HG03103 (cell line): Measurements from ENCODE around the gene ARFGAP1.

Source experiments
- ATAC-seq: cut with Tn5 transposase; IDR thresholded peaks from one replicate; pipeline ENCODE4 v1.9.1; 2021; ENCODE audit warnings: low read depth; ENCODE audit not compliant: unreplicated experiment

The ARFGAP1 gene

DNA sequence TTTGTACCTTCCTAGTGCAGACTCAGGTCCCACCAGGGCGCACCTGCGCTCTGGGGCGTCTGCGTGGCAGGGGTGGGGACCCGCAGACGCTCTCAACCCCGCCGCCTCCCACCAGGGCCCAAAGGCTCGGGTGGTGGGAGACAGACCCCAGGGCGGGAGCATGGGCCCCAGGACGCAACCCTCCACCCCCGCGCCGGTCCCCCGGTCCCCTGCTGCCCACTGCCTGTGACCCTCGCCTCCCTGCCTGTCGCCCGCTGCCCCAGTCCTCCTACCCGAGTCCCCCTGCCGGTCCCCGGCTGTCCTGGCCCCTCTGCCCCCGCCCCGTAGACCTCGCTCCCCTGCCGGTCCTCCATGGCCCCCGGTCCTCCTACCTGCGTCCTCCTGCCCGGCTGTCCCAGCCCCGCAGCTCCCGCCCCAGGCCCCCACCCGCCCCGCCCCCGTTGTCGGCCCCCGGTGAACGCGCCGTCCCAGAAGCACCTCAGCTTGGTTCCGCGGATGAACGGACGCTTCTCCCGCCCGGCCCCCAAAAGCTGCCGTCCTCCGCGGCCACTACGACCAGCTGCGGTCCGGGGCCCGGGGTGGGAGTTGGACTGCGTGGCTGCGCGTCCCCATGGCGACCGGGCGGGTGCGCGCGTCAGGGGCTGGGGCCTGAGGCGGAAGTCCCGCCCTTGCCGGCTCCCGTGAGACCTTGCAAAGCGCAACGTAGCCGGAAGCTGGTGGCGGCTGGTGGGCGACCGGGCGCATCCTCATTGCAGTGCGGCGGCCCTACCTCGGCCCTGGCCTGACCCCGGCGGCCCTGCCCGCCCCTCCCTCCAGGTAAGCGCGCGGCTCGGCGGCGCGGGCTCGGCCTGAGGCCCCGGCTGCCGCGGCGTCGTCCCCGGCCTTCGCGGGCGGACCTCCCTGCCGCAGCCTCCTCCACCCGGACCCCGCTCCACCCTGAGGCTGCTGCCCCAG lies at the start of gene ARFGAP1:
Gene ARFGAP1 (plus strand): TSS at position 709 of the 954 bp plus-strand sequence. CDS start 2,768 bp downstream, outside the sequence.
- ATAC-seq: peak; percentile 82

DNA sequence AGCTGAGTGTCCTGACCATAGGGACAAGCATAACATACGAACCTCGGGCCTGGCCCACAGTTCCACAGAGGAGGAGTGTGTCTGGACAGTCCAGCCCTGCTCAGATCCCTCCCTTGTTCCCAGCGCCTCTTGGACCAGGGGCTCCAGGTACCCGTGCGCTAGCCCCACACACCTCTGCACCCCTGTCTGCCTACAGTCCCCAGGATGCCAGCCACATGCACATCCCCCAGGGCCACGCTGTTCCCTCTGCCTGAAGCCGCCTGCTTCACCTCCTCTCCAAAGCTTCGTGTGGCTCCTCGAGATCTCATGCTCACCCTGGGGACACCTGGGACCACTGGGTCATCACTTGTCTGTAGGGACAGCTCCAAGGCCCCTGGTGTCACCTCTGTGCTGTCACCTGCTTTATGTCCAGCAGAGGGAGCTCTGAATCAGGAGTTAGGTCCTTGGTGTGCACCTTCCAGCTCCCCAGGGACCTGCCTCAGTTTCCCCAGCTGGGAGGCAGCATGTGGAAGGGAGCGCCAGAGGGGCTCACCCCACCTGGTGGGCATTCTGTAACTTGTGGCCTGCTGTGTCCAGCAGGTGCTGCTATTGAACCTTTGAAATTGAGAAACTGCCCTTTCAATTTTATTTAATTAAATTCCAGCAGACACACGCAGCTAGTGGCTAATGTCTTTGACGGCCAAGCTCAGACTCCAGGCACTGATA lies 49.3 kb upstream of the ARFGAP1 start:
- ATAC-seq: no peak

DNA sequence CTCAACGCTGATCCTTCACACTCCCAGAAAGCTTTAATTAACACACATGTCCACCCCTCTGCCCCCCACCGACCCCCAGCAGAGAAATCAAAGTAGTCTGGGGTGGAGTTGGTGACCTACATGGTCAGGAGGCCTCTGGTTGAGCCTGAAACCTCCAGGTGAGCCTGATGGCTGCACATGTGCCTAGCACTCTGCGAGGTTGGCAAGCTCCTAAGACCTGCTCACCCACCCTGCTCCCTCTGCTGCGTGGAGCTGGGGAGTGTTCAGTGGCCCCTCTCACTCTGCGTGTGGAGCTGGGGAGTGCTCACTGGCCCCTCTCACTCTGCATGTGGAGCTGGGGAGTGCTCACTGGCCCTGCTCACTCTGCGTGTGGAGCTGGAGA lies 48.8 kb upstream of the ARFGAP1 start:
- ATAC-seq: no peak

DNA sequence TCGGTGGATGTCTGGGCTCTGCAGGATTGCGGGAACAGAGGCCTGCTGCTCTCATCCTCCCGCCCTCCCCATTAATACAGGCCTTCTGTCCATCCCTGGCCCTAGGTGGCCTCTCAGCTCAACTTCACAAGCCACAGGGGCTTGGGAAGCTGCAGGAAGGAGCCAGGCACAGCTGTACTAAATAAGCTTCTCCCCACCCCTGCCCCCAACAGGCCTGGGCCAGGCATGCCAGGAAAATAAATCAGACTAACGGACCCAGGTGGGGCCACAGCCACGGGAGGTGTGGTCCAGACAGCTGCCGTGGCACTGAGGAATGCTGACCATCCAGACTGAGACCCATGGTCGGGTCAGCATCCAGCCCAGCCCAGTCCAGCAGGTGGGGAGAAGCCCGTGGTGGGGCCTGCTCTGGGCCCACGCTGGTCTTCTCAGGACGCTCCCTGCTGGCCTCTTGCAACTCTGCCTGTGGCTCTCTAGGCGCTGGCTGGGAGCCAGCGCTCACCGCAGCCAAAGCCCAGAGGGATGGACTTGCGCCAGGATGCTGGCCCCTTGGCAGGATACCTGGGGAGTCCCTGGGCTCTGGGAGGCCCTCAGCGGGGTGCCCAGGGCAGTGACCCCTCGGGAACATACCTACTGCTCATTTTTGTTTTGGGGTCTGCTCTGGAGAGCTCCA lies 48.1 kb upstream of the ARFGAP1 start:
- no peak for ATAC-seq

DNA sequence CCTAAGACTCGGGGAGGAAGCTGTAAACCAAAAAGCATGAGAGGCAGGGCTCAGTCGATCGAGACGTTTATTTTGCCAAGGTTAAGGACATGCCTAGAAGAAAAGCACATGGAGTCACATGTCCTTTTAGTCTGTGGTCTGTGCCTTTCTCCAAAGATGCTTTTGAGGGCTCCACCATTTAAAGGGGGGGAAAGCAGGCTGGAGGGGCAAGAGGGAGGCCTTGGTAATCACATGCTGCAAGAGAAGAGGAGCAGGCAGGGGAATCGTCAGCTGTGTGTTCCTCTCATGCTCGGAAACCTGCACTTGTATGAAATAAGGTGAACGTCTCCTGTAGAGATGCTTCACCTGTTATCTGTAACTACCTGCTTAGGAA lies 47.5 kb upstream of the ARFGAP1 start:
- ATAC-seq: no peak

DNA sequence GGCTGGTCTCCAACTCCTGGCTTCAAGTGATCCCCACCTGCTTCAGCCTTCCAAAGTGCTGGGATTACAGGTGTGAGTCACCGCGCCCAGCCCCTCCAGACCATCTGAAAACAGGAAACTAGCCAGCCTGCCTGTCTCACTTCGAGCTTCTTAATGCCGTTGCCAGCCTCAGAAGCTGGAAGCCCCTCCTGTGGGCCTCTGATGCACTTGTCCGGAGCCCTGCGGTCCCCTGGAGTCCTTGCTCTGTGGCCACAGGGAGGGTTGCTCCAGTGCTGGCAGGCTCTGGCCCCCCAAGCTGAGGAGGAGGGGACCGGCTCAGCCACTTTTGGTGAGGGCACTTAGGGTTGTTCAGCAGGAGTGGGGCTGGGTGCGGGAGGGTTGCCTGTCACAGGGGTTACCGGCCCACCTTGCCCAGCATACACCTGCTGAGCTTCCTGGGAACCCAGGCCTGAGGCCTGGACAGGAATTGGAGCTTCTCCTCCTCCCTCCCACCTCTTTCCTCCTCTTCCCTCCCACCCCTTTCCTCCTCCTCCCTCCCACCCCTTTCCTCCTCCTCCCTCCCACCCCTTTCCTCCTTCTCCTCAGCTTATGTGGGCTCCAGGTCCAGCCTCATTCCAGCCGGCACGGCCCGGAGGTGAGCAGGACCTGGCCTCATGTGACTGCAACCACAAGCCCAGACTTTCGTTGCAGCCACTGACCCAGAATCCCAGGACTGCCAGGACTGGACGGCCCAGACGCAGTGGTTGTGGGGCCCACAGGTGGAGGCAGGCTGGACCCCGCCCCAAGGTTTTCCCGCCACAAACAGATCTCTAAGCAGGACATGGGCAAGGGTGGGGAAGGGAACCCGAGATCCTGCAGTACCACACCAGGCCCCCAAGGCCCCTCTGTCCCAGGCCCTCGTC lies 46.3 kb upstream of the ARFGAP1 start:
- no peak for ATAC-seq

DNA sequence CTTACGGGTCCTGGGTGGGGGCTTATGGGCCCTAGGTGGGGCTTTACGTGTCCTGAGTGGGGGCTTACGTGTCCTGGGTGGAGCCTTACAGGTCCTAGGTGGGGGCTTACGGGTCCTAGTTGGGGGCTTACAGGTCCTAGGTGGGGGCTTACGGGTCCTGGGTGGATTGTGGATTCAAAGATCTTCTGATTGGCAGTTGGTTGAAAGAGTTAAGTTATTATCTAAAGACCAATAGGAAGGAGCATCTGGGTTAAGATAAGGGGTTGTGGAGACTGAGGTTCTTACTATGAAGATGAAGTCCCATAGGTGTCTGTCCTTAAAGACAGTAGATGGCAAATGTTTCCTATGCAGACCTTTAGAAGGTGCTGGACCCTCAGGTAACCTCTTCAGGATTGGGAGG lies 45.4 kb upstream of the ARFGAP1 start:
- ATAC-seq: no peak

DNA sequence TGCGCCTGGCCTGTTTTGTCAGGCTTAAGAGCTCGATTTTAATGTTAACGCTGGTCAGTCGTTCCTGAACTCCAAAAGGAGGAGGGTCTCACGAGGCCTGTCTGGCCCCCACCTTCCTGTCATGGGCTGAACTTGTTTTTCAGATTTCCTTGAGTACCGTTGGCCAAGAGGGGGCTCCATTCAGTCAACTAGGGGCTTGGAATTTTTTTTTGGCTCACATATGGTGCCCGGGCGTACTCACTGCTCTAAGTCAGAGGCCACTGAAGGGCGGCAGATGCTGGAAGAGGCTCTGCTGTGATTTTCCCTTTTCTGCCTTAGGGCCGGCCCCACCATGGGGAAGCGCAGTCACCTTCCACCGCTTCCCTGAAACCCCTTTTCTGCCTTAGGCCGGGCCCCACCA lies 43.8 kb upstream of the ARFGAP1 start:
- no peak for ATAC-seq

DNA sequence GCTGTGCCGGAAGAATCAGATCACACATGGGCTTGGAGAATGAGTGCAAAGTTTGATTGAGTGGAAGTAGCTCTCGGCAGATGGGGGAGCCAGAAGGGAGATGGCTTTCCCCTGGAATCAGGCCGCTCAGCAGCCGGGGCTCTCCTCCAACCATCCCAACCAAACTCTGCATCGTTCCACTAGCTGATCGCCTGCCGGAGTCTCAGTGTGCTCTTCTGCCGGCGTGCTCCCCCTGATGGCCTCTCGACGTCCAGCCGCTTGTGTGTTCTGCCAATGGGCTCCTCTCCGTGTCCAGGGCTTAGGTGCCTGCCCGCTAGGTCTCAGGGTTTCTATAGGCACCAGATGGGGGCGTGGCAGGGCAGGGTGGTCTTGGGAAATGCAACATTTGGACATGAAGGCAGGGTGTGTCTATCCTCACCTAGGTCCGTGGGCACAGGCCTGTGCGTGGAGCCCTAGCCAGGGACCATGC lies 41.8 kb upstream of the ARFGAP1 start:
- ATAC-seq: no peak

DNA sequence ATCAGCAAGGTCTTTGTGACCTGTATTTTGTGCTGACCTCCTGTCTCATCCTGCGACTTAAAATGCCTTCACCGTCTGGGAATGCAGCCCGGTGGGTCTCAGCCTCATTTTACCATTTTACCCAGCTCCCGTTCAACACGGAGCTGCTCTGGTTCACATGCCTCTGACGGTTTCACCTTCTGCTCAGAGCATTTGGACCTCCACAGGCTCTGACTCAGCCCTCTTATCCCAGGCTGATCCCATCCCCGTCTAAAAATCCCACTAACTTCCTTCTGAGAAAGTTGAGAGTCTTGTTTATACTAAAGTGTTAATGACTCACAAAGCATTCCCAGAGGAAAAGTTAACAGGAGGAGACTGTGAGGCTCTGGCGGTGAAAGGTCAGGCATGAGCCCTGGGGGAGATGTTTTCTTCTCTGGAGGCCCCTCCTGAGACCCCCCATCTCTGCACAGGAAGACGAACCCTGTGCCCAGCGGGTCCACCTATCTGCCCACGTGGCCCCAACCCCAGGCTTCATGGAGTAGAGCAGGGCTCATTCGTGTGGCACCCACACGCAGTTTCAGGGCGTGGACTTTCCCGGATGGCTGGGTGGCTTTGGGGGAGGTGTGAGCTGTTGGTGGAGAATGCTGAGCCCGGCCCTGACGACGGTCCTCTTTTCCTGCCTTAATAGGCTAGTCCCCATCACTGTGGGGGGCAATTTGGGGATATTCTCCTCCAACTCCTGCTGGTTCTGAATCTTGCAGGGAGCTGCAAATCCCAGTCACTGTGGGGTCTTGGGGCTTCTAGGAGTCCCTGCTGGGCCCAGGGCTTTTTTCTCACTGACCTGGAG lies 40.2 kb upstream of the ARFGAP1 start:
- no peak for ATAC-seq

DNA sequence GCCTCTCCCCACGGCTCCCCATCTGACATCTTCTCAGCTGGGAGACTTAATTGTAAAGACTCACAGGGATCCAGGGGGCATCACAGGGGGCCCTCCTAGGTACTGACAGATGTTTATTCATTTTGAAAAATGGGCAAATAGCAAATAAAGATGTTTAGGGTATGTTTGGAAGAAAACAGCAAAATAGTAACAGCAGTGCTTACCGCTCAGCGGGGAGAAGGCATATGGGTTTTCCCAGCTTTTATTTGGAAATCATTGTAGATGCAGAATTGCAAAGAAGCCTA lies 39.6 kb upstream of the ARFGAP1 start:
- no peak for ATAC-seq

DNA sequence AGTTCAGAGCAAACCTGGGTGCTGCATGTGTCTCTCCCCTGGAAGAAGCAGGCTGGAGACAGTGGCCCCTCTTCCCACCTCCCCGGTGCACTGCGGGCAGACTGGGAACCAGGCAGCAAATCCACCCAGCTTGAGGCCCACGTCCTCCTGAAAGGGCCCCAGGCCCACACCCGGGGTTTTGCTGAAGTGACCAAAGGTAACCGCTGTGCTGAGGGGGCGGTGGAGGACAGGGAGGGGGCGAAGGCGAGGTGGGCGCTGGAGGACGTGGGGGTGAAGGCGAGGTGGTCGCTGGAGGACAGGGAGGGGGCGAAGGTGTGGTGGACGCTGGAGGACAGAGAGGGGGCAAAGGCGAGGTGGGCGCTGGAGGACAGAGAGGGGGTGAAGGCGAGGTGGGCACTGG lies 38.7 kb upstream of the ARFGAP1 start:
- ATAC-seq: no peak

DNA sequence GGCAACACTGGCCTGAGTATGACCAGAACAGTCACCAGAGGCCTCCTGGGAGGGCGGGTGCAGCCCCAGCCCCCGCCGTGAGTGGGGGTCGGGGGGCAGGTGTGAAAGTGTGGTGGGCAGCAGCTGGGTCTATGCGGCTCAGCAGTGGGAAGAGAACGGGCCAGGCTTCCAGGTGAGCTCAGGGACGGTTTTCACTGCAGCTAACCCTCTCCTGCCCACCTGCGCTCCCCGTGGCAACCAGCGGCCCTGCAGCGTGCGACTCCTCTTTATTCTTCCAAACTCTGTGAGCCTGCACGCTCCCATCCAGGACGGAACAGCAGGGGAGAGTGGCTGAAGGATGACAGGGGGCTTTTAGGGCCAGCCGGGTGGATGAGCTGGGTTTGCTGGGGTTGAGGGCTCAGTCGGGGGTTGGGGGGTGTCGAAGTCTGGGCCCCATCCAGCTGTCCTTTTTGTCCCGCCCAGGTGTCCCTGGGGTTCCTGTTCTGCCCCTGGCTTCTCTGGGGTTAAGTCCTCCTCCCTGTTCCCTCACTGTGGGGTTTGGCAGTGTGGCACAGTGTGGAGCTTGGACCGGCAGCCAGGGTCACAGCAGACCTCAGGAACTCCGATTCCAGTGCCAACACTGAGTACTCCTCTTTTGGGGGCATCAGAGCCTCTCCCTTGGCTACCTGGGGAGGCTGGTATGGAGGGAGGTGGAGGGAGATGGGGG lies 37.8 kb upstream of the ARFGAP1 start:
- no peak for ATAC-seq

DNA sequence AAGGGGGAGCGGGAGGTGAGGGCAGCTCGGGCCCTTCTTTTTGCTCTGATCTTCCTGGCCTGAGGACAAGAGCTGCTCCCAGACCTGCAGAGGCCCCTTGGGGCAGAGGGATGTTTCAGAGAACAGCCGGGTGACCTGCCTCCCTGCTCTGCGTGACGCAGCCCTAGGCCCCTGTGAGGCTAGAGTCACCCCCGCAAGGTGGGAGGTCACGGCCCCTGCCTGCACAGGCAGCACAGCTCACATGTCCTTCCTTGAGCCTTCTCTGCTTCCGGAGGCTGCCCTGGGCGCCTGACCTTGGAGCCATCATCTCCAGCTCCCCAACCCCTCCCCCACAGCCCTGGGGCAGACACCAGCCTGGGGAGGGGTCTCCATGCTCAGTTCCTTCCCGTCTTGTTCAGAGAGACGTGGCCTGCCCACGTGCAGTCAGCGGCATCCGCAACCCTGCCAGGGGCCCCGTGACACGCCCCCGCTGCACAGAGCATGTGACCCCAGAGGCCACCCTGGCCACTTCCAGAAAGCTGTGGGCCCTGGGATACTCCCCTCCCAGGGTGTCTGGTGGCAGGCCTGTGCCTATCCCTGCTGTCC lies 37.1 kb upstream of the ARFGAP1 start, which contains the start of gene BIRC7:
Gene BIRC7 (plus strand): TSS at position 507 of the 585 bp plus-strand sequence. CDS start 192 bp downstream, outside the sequence.
- ATAC-seq: no peak

DNA sequence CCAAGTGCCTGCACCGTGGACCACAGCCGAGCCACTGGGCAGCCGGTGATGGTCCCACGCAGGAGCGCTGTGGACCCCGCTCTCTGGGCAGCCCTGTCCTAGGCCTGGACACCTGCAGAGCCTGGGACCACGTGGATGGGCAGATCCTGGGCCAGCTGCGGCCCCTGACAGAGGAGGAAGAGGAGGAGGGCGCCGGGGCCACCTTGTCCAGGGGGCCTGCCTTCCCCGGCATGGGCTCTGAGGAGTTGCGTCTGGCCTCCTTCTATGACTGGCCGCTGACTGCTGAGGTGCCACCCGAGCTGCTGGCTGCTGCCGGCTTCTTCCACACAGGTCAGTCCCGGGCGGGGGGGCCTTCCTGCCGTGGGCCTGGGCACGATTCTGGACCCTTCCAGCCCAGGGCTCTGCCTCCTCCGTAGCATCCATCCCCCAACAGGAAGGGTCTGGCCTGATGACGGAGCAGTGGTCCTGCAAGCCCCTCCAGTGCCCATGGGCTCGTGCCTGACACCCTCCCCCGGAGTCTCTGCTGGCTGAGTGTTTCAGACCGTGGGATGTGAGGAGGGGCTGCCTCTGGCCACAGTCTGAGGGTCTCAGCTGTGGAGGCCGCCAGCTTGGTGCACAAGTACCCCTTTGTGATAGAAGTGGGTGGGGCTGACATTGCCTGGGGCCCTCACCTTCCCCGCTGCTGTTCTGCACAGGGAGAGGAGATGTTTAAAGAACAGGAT lies 36.3 kb upstream of the ARFGAP1 start:
- no peak for ATAC-seq

DNA sequence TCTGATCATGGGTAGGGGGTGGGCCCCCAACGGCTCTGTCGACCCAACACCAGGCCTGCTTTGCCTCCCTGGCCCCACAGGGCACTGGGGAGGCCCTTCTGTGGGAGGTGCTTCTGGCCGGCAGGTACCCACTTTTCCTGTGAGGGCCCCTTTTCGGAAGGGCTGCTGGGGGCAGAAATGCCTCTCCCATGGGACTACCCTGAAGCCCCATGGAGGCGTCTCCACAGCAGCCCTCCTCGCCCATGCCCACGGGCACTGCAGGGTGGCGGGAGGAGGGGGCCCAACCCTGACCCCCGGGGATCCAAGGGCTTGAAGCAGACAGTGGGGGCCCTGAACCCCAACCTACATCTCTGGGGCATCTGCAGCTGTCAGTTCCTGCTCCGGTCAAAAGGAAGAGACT lies 34.6 kb upstream of the ARFGAP1 start:
- no peak for ATAC-seq

DNA sequence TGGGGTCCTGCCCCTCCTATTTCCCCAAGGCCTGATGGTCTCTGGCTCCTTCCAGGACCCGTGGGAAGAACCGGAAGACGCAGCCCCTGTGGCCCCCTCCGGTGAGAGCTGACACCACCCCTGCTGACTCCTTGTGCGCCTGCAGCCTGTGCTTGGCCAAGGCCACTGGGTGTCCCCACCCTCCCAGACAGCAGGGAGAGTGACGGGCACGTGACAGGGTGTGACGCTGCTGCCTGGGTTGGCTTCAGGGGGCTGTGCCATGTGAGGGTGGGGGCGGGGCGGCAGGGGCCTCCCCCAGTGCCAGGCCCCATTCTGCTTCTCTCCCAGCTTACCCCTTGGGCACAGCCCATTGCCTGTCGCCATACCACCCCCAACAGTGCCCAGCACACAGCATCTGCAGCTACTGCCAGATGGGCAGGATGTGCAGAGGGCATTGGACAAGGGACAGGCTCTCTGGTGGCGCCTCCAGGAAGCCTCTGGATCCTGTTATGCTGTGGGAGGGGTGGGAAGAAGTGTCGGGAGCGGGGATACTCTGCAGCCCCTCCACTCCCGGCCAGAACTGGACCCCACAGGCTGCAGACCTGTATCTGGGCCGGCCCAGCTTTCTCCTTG lies 34.0 kb upstream of the ARFGAP1 start:
- no peak for ATAC-seq
